ENCODE measurements around the gene TPPP. TPM values are rescaled to one million over a fixed set of nuclear protein-coding genes. Genes with fewer than 3 reads are reported as not detected.
"Not testable (repeated sequence)": the region's sequence is repeated elsewhere in the genome, so short reads cannot be mapped to it uniquely, and the experiment has no call there.

TPPP gene
- total and polyA plus RNA-seq, 2 donors (not counting 3 experiments of a cell fraction or from before 2014, with no cell fraction given): 0.04 to 0.09 TPM

DNA sequence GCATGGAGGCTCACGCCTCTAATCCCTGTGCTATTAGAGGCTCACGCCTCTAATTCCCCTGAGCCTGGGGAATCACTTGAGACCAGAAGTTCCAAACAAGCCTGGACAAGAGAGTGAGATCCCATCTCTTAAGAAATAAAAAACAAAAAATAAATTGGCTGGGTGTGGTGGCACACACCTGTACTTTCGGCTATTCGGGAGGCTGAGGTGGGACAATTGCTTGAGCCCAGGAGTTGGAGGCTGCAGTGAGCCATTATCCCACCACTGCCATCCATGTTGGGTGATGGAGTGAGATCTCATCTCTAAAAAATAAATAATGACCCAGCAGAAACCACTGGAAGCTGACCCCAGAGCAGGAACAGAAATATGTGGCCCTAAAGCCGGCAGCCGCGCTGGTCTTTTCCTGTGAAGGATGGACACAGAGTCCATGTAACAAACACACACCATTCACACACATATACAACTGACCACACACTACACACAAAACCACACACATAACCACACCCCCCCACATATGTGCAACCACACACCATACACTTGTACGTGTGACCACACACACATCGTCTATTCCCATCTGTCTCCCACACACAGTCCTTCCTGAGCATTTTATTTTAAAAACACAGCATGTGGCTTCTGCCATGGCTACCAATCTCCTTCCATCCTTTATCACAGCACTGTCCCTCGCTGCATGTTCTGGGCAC lies 39.8 kb upstream of the TPPP start:
- H3K79me2 ChIP-seq (ENCODE audit: control insufficient read depth, insufficient read depth, low read length); H2AFZ ChIP-seq (ENCODE audit: low read depth, low read length); H4K20me1 ChIP-seq (replicated peaks; ENCODE audit: control insufficient read depth, extremely low read depth, insufficient read depth, low read length); H3K27ac ChIP-seq (ENCODE audit: insufficient read depth, low read depth, low read length); dilution Hi-C loops (cut with MboI; ENCODE audit: extremely low pct_ligation_motif_present, low sequenced_read_pairs); H3K36me3 ChIP-seq (ENCODE audit: control insufficient read depth in 2 of 2, extremely low read depth in 1 of 2, insufficient read depth in 2 of 2, low read length in 2 of 2); DNase-seq (ENCODE audit: low read depth, low spot score); BruUV-seq (replicated peaks); H3K9ac ChIP-seq (replicated peaks; ENCODE audit: extremely low read depth, insufficient read depth, low read length); H3K27me3 ChIP-seq (ENCODE audit: control insufficient read depth in 2 of 2, insufficient read depth in 2 of 2, low read length in 2 of 2); FAIRE-seq; CTCF ChIA-PET; H3K4me3 ChIP-seq (replicated peaks in 1 of 3; ENCODE audit: insufficient read depth in 1 of 3, low read depth in 1 of 3, low read length in 3 of 3); H3K9me3 ChIP-seq (replicated peaks; ENCODE audit: control insufficient read depth, insufficient read depth, low read length); H3K9me1 ChIP-seq (replicated peaks; ENCODE audit: control insufficient read depth, extremely low read depth, insufficient read depth, low read length); H3K4me2 ChIP-seq (ENCODE audit: insufficient read depth, low read length); H3K4me1 ChIP-seq (ENCODE audit: control insufficient read depth, extremely low read depth, insufficient read depth, low read length); POLR2A ChIA-PET; intact Hi-C loops (cut with micrococcal nuclease): not testable (repeated sequence)

GRCh38 chr5:729225-729624 lies 36.1 kb upstream of the TPPP start:
- H4K20me1 ChIP-seq (replicated peaks; ENCODE audit: control insufficient read depth, extremely low read depth, insufficient read depth, low read length); H3K36me3 ChIP-seq (ENCODE audit: control insufficient read depth in 2 of 2, extremely low read depth in 1 of 2, insufficient read depth in 2 of 2, low read length in 2 of 2); H3K27me3 ChIP-seq (ENCODE audit: control insufficient read depth in 2 of 2, insufficient read depth in 2 of 2, low read length in 2 of 2); DNase-seq (ENCODE audit: low read depth, low spot score); POLR2A ChIA-PET; H3K9me3 ChIP-seq (replicated peaks; ENCODE audit: control insufficient read depth, insufficient read depth, low read length); H3K9me1 ChIP-seq (replicated peaks; ENCODE audit: control insufficient read depth, extremely low read depth, insufficient read depth, low read length); H3K4me3 ChIP-seq (replicated peaks in 1 of 3; ENCODE audit: insufficient read depth in 1 of 3, low read depth in 1 of 3, low read length in 3 of 3); H3K27ac ChIP-seq (ENCODE audit: insufficient read depth, low read depth, low read length); dilution Hi-C loops (cut with MboI; ENCODE audit: extremely low pct_ligation_motif_present, low sequenced_read_pairs); H2AFZ ChIP-seq (ENCODE audit: low read depth, low read length); BruUV-seq (replicated peaks); CTCF ChIA-PET; H3K4me2 ChIP-seq (ENCODE audit: insufficient read depth, low read length); H3K79me2 ChIP-seq (ENCODE audit: control insufficient read depth, insufficient read depth, low read length); FAIRE-seq; intact Hi-C loops (cut with micrococcal nuclease); H3K4me1 ChIP-seq (ENCODE audit: control insufficient read depth, extremely low read depth, insufficient read depth, low read length); H3K9ac ChIP-seq (replicated peaks; ENCODE audit: extremely low read depth, insufficient read depth, low read length): not testable (repeated sequence)

GRCh38 chr5:727087-727486 lies 33.9 kb upstream of the TPPP start:
- intact Hi-C loops (cut with micrococcal nuclease); H4K20me1 ChIP-seq (replicated peaks; ENCODE audit: control insufficient read depth, extremely low read depth, insufficient read depth, low read length); H3K36me3 ChIP-seq (ENCODE audit: control insufficient read depth in 2 of 2, extremely low read depth in 1 of 2, insufficient read depth in 2 of 2, low read length in 2 of 2); DNase-seq (ENCODE audit: low read depth, low spot score); H3K4me3 ChIP-seq (replicated peaks in 1 of 3; ENCODE audit: insufficient read depth in 1 of 3, low read depth in 1 of 3, low read length in 3 of 3); H3K4me1 ChIP-seq (ENCODE audit: control insufficient read depth, extremely low read depth, insufficient read depth, low read length); H3K9me3 ChIP-seq (replicated peaks; ENCODE audit: control insufficient read depth, insufficient read depth, low read length); H3K79me2 ChIP-seq (ENCODE audit: control insufficient read depth, insufficient read depth, low read length); dilution Hi-C loops (cut with MboI; ENCODE audit: extremely low pct_ligation_motif_present, low sequenced_read_pairs); H3K27me3 ChIP-seq (ENCODE audit: control insufficient read depth in 2 of 2, insufficient read depth in 2 of 2, low read length in 2 of 2); H3K4me2 ChIP-seq (ENCODE audit: insufficient read depth, low read length); H3K27ac ChIP-seq (ENCODE audit: insufficient read depth, low read depth, low read length); POLR2A ChIA-PET; H2AFZ ChIP-seq (ENCODE audit: low read depth, low read length); BruUV-seq (replicated peaks); H3K9ac ChIP-seq (replicated peaks; ENCODE audit: extremely low read depth, insufficient read depth, low read length); CTCF ChIA-PET; H3K9me1 ChIP-seq (replicated peaks; ENCODE audit: control insufficient read depth, extremely low read depth, insufficient read depth, low read length); FAIRE-seq: not testable (repeated sequence)

GRCh38 chr5:723865-724264 lies 30.7 kb upstream of the TPPP start:
- intact Hi-C loops (cut with micrococcal nuclease); BruUV-seq (replicated peaks); DNase-seq (ENCODE audit: low read depth, low spot score); H4K20me1 ChIP-seq (replicated peaks; ENCODE audit: control insufficient read depth, extremely low read depth, insufficient read depth, low read length); H3K9me3 ChIP-seq (replicated peaks; ENCODE audit: control insufficient read depth, insufficient read depth, low read length); H3K27me3 ChIP-seq (ENCODE audit: control insufficient read depth in 2 of 2, insufficient read depth in 2 of 2, low read length in 2 of 2); H2AFZ ChIP-seq (ENCODE audit: low read depth, low read length); H3K36me3 ChIP-seq (ENCODE audit: control insufficient read depth in 2 of 2, extremely low read depth in 1 of 2, insufficient read depth in 2 of 2, low read length in 2 of 2); dilution Hi-C loops (cut with MboI; ENCODE audit: extremely low pct_ligation_motif_present, low sequenced_read_pairs); H3K79me2 ChIP-seq (ENCODE audit: control insufficient read depth, insufficient read depth, low read length); CTCF ChIA-PET; H3K4me2 ChIP-seq (ENCODE audit: insufficient read depth, low read length); POLR2A ChIA-PET; H3K27ac ChIP-seq (ENCODE audit: insufficient read depth, low read depth, low read length); H3K4me3 ChIP-seq (replicated peaks in 1 of 3; ENCODE audit: insufficient read depth in 1 of 3, low read depth in 1 of 3, low read length in 3 of 3); H3K4me1 ChIP-seq (ENCODE audit: control insufficient read depth, extremely low read depth, insufficient read depth, low read length); H3K9ac ChIP-seq (replicated peaks; ENCODE audit: extremely low read depth, insufficient read depth, low read length); FAIRE-seq; H3K9me1 ChIP-seq (replicated peaks; ENCODE audit: control insufficient read depth, extremely low read depth, insufficient read depth, low read length): not testable (repeated sequence)
